Activated naive CD4-positive, alpha-beta T cell treated with anti-CD3 and anti-CD28 coated beads, Interleukin-2, amount 10 ng/mL, durations not matched to agents 7 days and 5 days (primary cell): ENCODE measurements around the gene RAD51D.
A peak's percentile ranks its signal among the peaks of the same experiment; 100 is the strongest.
"Not testable (repeated sequence)": the region's sequence is repeated elsewhere in the genome, so short reads cannot be mapped to it uniquely, and the experiment has no call there.

Experiments
- CTCF ChIA-PET: fragments of 350-600 bp; sonication (Branson Sonifier 250); formaldehyde crosslinking; loops from one replicate; lab custom pipeline; 2021; ENCODE audit warnings: antibody characterized with exemption; lab: Charles Lee
- DNase-seq: peaks from one replicate; pipeline ENCODE4 v3.0.0-alpha.2; 2020
- H3K27ac Mint-ChIP-seq: one replicate; pipeline ENCODE4 v1.8.0; 2021; ENCODE audit warnings: mild to moderate bottlenecking, moderate library complexity, mixed read lengths
- H3K27me3 Mint-ChIP-seq: one replicate; pipeline ENCODE4 v1.8.0; 2021; ENCODE audit warnings: mild to moderate bottlenecking, mixed read lengths
- H3K36me3 Mint-ChIP-seq: one replicate; pipeline ENCODE4 v1.8.0; 2021; ENCODE audit warnings: mixed read lengths
- H3K4me1 Mint-ChIP-seq: one replicate; pipeline ENCODE4 v1.8.0; 2021; ENCODE audit warnings: mixed read lengths
- H3K4me3 Mint-ChIP-seq: one replicate; pipeline ENCODE4 v1.8.0; 2021; ENCODE audit warnings: mild to moderate bottlenecking, moderate library complexity, mixed read lengths
- H3K9me3 Mint-ChIP-seq: one replicate; pipeline ENCODE4 v1.8.0; 2021; ENCODE audit warnings: mixed read lengths

The RAD51D gene

DNA sequence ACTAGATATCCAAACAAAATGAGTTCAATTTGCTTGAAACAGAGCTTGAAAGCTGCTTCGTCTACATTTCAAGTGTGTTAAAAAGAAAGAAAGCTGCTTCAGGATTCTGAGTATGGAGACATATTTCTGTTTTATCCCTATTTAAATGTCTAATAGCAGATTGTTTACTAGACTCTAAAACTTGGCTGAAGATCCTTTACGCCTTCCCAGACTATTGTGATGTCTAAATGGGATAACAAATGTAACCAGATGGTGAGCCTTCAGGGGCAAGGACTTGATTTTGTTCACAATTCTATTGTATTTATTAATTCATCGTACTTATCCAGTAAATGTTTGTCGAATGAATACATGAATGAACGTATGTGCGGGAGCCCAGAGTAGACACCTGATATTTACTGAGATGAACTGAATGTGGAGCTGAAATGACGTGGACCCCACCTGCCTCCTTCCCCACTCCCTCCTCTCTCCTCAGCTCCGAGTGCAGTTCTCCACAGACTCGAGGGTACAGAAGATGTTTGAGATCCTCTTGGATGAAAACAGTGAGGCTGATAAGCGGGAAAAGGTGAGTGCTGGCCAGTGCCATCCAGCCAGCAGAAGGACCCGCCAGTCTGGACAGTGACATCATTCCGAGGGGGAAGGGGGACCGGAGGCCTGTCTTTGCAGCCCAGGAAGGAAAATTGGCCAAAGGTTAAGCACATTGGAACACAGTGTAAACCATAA is 32.9 kb upstream of the RAD51D start:
- peaks cover 3% of the 10 kb centered on the region for H3K4me1 Mint-ChIP-seq

DNA sequence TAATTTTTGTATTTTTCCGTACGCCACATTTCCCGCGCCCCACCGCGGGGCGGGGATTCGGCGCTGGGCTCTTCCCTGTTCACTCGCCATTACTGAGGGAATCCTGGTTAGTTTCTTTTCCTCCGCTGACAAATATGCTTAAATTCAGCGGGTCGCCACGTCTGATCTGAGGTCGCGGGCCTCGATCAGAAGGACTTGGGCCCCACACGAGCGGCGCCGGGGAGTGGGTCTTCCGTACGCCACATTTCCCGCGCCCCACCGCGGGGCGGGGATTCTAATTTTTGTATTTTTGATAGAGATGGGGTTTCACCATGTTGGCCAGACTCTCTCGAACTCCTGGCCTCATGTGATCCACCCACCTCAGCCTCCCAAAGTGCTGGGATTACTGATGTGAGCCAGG is 31.4 kb upstream of the RAD51D start:
- CTCF ChIA-PET, H3K4me3 Mint-ChIP-seq, H3K27ac Mint-ChIP-seq, H3K9me3 Mint-ChIP-seq, H3K4me1 Mint-ChIP-seq, H3K36me3 Mint-ChIP-seq, DNase-seq: not testable (repeated sequence)
- H3K27me3 Mint-ChIP-seq, result peaks cover 65% of the 10 kb centered on the region

More for the DNA sequence above, 32.9 kb upstream of the RAD51D start:
- no peaks in the 10 kb centered on the region for H3K36me3 Mint-ChIP-seq
- H3K9me3 Mint-ChIP-seq, result no peaks in the 10 kb centered on the region
- H3K27ac Mint-ChIP-seq, result no peak overlapping the region
- CTCF ChIA-PET, result no interaction called here
- H3K4me3 Mint-ChIP-seq, result no peak overlapping the region
- DNase-seq, result no peak
- peaks cover 57% of the 10 kb centered on the region for H3K27me3 Mint-ChIP-seq

DNA sequence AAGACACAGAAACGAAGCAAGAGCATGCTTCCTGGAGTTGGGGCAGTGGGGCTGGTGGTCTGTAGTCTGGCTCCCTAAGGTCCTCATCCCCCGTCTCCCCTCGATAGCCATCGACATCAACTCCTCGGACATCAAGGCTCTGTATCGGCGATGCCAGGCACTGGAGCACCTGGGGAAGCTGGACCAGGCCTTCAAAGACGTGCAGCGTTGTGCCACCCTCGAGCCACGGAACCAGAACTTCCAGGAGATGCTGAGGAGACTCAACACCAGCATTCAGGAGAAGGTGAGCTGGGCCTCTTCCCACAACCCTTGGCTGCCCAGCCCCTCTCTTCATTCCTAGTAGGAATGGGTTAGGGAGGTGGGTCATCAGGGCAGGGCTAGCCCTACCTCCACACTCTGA is 30.3 kb upstream of the RAD51D start:
- CTCF ChIA-PET, result no interaction called here
- no peak for DNase-seq
- no peaks in the 10 kb centered on the region for H3K9me3 Mint-ChIP-seq
- H3K36me3 Mint-ChIP-seq, result no peaks in the 10 kb centered on the region
- no peak overlapping the region for H3K27ac Mint-ChIP-seq
- peaks cover 60% of the 10 kb centered on the region for H3K27me3 Mint-ChIP-seq
- H3K4me1 Mint-ChIP-seq, result no peaks in the 10 kb centered on the region
- no peak overlapping the region for H3K4me3 Mint-ChIP-seq

DNA sequence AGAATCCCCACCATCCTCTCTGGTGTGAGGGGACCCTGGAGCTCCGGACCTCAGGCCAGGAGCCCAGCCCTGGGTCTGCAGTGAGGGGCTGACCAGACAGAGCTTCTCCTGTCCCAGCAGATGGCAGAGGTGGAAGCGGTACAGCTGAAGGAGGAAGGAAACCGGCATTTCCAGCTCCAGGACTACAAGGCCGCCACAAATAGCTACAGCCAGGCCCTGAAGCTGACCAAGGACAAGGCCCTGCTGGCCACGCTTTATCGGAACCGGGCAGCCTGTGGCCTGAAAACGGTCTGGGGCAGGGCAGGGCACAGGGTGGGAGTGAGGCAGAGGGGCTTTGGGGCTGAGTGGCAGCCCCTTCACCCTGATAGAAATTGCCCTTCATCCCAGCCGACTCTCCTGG is 28.5 kb upstream of the RAD51D start:
- Mint-ChIP-seq H3K4me3 (no peak overlapping the region), H3K27ac (no peak overlapping the region), H3K9me3 (no peaks in the 10 kb centered on the region), H3K27me3 (peaks cover 48% of the 10 kb centered on the region), H3K4me1 (peaks cover 4% of the 10 kb centered on the region), H3K36me3 (no peaks in the 10 kb centered on the region)
- DNase-seq, result no peak
- CTCF ChIA-PET, result interaction anchor here (1.2 kb wide), 1 partner anchor 11 kb away, joined by 3 read pairs; no protein-coding TSS in a partner anchor

DNA sequence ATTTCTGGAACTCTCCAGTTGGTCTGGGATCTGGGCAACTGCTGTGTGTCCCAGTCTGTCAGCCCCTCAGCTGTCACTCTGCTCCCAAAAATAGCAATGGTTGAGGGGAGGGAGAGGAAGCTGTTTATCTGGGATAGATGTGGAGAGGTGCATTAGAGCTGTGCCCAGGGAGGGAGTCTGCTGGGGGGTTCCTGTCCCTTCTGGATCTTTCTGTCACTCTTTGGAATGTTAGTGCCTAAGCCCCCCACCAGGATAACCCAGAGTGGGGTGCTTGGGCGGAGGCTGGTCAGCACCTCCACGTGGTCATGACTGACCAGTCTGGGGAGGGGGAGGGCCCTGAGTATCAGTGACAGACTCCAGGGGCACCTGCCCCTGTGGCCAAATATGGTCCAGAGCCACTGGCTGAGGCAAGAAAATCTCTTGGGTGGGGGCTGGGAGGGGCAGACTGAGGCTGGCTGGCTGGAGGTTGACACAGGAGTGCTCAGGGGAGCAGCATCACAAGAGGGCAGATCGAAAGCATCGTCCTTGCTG is 27.8 kb upstream of the RAD51D start, which contains the start of gene UNC45B:
Gene UNC45B (plus strand): TSS at position 443 of the 531 bp plus-strand sequence. CDS start 447 bp downstream, outside the sequence.
- Mint-ChIP-seq H3K36me3 (no peaks in the 10 kb centered on the region), H3K27ac (no peak within 1 kb of the TSS)

DNA sequence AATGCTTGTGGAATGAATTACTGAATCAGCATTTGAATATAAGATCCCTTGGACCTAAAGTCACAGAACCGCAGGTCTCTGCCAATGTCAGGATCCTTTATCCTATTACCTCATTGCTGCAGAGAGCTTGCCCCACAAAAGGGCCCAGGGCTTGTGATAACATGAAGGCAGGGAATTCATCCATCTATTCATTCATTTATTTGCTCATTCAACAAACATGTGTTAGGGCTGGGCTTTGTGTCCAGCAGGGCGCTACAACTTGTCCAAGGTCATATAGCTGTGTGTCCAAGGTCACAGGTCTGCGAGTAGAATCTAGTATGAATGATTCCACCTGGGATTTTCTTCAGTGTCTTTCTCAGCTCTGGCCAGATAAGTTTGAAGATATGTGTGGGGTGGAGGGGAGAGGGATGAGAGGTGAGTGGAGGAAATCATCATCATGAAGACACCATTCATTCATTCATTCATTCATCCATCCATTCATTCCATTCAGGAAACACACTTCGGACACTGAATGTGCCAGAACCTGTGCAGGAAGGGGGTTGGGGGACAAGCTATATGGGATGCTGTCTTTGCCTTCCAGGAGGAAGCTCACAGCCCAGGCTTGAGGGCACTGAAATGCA is 26.7 kb upstream of the RAD51D start:
- CTCF ChIA-PET, result no interaction called here
- no peak overlapping the region for H3K27ac Mint-ChIP-seq

More for the DNA sequence above, 27.8 kb upstream of the RAD51D start, which contains the start of gene UNC45B:
- CTCF ChIA-PET, result no interaction called here
- no peaks in the 10 kb centered on the region for H3K9me3 Mint-ChIP-seq
- peaks cover 6% of the 10 kb centered on the region for H3K4me1 Mint-ChIP-seq
- peaks cover 43% of the 10 kb centered on the region for H3K27me3 Mint-ChIP-seq
- no peak within 1 kb of the TSS for H3K4me3 Mint-ChIP-seq
- no peak for DNase-seq

DNA sequence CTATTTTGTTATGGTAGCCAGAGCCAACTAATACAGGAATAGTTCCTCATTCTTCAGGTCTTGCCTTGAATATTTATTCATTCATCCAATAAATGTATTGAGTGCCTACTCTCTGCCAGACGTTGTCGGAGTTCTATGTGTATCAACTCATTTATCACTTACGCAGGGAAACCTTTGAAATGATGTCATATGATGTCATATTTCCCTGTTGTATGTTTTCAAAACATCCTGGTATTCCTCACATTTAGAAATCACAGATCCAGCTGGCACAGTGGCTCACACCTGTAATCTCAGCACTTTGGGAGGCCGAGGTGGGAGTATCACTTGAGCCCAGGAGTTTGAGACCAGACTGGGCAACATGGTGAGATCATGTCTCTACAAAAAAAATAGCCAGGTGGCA is 25.2 kb upstream of the RAD51D start:
- DNase-seq, result no peak
- Mint-ChIP-seq H3K4me1 (peaks cover 21% of the 10 kb centered on the region), H3K36me3 (no peaks in the 10 kb centered on the region), H3K4me3 (no peak overlapping the region), H3K27ac (no peak overlapping the region), H3K27me3 (peaks cover 29% of the 10 kb centered on the region), H3K9me3 (no peaks in the 10 kb centered on the region)
- CTCF ChIA-PET, result interaction anchor here (1.0 to 1.2 kb wide), 2 partner anchors 10 to 24 kb away, joined by 3 read pairs; no protein-coding TSS in a partner anchor

More for the DNA sequence above, 26.7 kb upstream of the RAD51D start:
- Mint-ChIP-seq H3K27me3 (peaks cover 39% of the 10 kb centered on the region), H3K36me3 (no peaks in the 10 kb centered on the region), H3K4me3 (no peak overlapping the region), H3K4me1 (peaks cover 12% of the 10 kb centered on the region), H3K9me3 (no peaks in the 10 kb centered on the region)
- DNase-seq, result no peak

DNA sequence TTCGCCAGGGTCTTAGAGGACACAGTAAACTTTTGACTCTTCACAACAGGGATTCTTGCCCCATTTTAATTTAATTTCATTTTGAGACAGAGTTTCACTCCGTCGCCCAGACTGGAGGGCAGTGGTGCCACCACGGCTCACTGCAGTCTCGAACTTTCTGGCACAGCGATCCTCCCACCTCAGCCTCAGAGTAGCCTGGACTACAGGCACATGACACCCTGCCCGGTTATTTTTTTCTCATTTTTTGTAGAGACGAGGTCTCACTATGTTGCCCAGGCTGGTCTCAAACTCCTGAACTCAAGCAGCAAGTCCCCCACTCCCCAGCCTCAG is 22.8 kb upstream of the RAD51D start:
- peak overlapping the region; percentile 76 for H3K27ac Mint-ChIP-seq
- peaks cover 7% of the 10 kb centered on the region for H3K27me3 Mint-ChIP-seq
- no peaks in the 10 kb centered on the region for H3K9me3 Mint-ChIP-seq
- H3K4me1 Mint-ChIP-seq, result peaks cover 25% of the 10 kb centered on the region
- H3K4me3 Mint-ChIP-seq, result peak overlapping the region; percentile 82
- DNase-seq, result no peak
- peaks cover 7% of the 10 kb centered on the region for H3K36me3 Mint-ChIP-seq
- CTCF ChIA-PET, result interaction anchor here (0.9 kb wide), 1 partner anchor 101 kb away, joined by 4 read pairs; the partner anchor contains the start of gene SLFN5

DNA sequence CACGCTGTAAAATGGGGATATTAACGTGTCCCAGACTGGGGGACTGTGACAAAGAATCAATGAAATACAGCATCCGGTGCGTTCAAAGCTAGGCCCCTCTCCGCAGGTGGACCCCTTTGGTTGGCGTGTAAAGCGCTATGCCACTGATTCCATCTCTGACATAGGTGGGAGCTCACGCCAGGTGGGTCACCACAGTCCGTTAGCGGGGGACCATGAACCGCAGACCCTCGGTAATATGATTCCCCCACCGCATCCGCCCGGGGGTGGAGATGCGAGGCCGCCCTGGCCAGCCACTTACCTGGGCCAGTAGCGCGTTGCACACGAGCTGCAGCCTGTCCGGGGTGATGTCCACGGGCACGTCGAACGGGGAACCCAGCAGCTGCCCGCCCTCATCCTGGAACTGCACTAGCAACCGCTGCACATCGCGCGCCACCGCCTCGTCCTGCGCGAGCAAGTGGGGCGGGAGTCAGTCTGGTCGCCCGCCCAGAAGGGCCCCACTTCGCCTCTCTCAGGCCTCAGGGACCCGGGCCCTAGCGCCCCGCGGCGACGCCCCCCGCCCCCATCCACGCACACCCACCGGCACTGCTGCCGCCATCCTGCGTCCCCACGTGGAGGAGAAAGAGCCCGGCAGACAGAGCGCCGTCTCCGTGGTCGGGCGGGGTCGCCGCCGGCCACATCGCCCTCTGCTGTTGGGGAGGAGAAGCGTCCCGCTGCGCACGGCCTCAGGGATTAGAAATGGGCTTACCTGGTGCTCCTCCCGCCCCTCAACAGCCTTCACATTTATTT is 22.2 kb upstream of the RAD51D start, which contains the start of gene NLE1:
Gene NLE1 (minus strand): TSS at position 623 of the 786 bp plus-strand sequence. CDS start 28 bp downstream, at position 595.
- Mint-ChIP-seq H3K9me3 (no peaks in the 10 kb centered on the region), H3K27me3 (peaks cover 1% of the 10 kb centered on the region), H3K4me1 (peaks cover 25% of the 10 kb centered on the region), H3K4me3 (peak within 1 kb of the TSS; percentile 82), H3K36me3 (peaks cover 7% of the 10 kb centered on the region), H3K27ac (peak within 1 kb of the TSS; percentile 81)
- peak; percentile 90 for DNase-seq
- CTCF ChIA-PET, result interaction anchor here (0.6 to 1.2 kb wide), 8 partner anchors 19 to 110 kb away, joined by 3 to 4 read pairs (median 3); partner anchors contain the start of gene SLFN5

DNA sequence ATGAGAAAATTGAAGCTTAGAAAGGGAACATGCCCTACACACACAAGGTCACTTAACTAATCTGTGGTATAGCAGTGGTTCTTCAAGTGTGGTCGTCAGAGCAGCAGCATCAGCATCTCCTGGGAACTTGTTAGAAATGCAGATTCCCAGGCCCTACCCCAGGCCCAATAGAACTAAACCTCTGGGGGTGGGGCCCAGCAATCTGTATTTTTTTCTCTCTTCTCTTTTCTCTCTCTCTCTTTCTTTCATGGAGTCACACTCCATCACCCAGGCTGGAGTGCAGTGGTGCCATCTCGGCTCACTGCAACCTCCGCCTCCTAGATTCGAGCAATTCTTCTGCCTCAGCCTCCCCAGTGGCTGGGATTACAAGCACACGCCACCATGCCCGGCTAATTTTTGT is 18.6 kb upstream of the RAD51D start:
- peaks cover 36% of the 10 kb centered on the region for H3K36me3 Mint-ChIP-seq
- no peak for DNase-seq
- CTCF ChIA-PET, result no interaction called here
- no peak overlapping the region for H3K4me3 Mint-ChIP-seq
- peaks cover 22% of the 10 kb centered on the region for H3K4me1 Mint-ChIP-seq
- H3K27ac Mint-ChIP-seq, result no peak overlapping the region
- no peaks in the 10 kb centered on the region for H3K27me3 Mint-ChIP-seq
- no peaks in the 10 kb centered on the region for H3K9me3 Mint-ChIP-seq

DNA sequence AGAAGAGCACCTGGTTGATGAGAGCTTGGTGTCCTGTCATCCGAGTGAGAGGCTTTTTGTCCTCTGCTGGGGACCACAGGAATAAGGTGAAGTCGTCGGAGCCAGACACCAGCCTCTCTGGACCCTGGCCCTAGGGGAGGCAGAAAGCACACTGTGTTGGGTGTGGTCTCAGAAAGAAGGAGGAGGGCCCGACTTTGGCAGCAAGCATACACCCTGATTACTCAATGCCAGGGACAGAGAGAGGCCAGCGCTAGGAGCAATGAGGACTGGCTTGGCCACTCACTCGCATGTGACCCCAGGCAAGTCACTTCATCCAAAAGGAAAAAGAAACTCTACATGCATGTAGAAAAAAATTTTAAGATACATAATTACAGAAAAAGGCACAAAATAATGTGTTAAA is 15.7 kb upstream of the RAD51D start:
- no peak for DNase-seq
- Mint-ChIP-seq H3K4me3 (no peak overlapping the region), H3K27me3 (no peaks in the 10 kb centered on the region), H3K9me3 (no peaks in the 10 kb centered on the region), H3K36me3 (peaks cover 56% of the 10 kb centered on the region), H3K4me1 (peaks cover 5% of the 10 kb centered on the region), H3K27ac (no peak overlapping the region)
- CTCF ChIA-PET, result interaction anchor here (0.6 kb wide), 1 partner anchor 136 kb away, joined by 3 read pairs; no protein-coding TSS in a partner anchor

DNA sequence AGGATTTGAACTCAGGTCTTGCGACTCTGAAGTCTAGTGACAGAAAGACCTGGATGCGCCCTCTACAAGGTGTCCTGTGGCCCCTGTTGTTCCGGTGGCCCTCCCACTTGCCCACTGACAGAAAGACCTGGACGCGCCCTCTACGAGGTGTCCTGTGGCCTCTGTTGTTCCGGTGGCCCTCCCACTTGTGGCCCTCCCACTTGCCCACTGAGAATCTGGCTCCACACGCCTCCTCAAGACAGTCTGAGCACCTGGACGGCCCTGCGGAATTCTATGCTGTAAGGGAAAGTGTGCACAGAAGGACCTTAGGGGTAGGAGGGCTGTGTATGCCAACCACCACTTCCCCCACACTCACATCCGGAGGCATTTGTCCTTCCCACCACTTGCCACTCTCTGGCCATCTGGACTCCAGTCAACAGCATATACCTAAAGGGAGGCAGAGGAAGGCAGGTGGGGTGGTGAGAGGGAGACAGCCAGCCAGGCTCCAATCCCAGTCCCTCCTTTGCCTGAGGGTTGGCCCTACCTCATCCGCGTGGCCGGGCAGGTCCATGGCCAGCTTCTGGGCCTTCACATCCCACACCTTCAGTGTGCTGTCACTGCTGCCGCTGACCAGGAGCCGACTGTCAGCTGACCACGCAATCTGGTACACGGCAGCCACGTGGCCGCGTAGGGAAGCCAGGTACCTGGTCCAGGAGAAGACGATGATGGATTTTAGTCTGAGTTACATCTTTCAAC is 13.3 kb upstream of the RAD51D start:
- no peak for DNase-seq
- Mint-ChIP-seq H3K36me3 (peaks cover 50% of the 10 kb centered on the region), H3K27me3 (no peaks in the 10 kb centered on the region), H3K4me1 (no peaks in the 10 kb centered on the region), H3K4me3 (no peak overlapping the region), H3K27ac (no peak overlapping the region), H3K9me3 (no peaks in the 10 kb centered on the region)
- CTCF ChIA-PET, result no interaction called here

DNA sequence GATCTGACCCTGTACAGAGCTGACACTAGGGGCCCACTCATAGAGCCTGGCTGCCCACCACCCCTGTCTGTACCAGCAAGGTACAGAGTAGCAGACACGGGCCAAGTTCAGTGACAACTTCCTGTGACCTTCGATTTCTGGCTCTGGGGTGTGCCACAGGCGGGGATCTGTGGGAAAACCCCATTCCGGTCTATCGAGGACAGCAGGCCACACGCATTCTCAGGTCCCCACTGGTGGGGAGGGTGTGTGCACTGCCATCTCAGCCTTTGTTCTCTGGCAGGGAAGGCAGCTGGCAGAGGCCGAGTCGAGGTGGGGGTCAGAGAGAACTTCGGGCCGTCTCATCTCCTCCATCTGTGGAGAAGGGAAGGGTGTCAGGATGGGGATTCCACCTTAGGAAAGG is 12.4 kb upstream of the RAD51D start:
- CTCF ChIA-PET, result no interaction called here
- Mint-ChIP-seq H3K27me3 (no peaks in the 10 kb centered on the region), H3K4me3 (no peak overlapping the region), H3K27ac (no peak overlapping the region), H3K36me3 (peaks cover 49% of the 10 kb centered on the region), H3K9me3 (no peaks in the 10 kb centered on the region), H3K4me1 (no peaks in the 10 kb centered on the region)
- no peak for DNase-seq
